GM12878 (cell line): ENCODE data around the gene FLACC1. TPM values are rescaled to one million over a fixed set of nuclear protein-coding genes. Genes with fewer than 3 reads are reported as not detected.

Experiments
- RELB ChIP-seq: fragments of 450-650 bp; IDR thresholded peaks from 2 replicates; pipeline ENCODE4 v1.6.1; 2017; ENCODE audit warnings: low read depth, mild to moderate bottlenecking, moderate library complexity
- SIN3A ChIP-seq: IDR thresholded peaks from 2 replicates; pipeline ENCODE4 v1.6.1; 2012; ENCODE audit warnings: low read depth, low read length, improper control_type of control experiment
- ZNF687 ChIP-seq: fragments of 450-650 bp; IDR thresholded peaks from 2 replicates; pipeline ENCODE4 v1.6.1; 2017; ENCODE audit warnings: mild to moderate bottlenecking, moderate library complexity
- polyA plus RNA-seq, 11 experiments: library from polyadenylated mRNA; depleted of rRNA in 4 of 11; unstranded in 6 of 11; stranded (reverse) in 5 of 11; fragments of >200 nt; fragmentation: Nextera tagmentation in 4 of 11; fragmentation: Illumina TruSeq in 1 of 11; extraction: Ambion mirVana in 4 of 11; extraction: Trizol in 1 of 11; gene quantifications; 1 replicate in 1 of 11; 2 replicates in 10 of 11; pipeline versions ENCODE4 v1.2.1 to v1.2.3, GENCODE V29; 2011 to 2016; ENCODE audit warnings: inconsistent platforms in 2 of 11, missing spikeins in 2 of 11, low read depth in 1 of 11
- total RNA-seq, 4 experiments: library from RNA; depleted of rRNA in 3 of 4; stranded (reverse); fragments of >200 nt in 3 of 4; fragmentation: Illumina TruSeq in 1 of 4; extraction: Trizol in 1 of 4; gene quantifications; 2 replicates each; pipeline versions ENCODE4 v1.2.1 to v1.2.3, GENCODE V29; 2013 to 2021
- TF ChIP-seq, protein P1 (sequence below): IDR thresholded peaks from 2 replicates; pipeline ENCODE4 v1.6.1; 2012; ENCODE audit warnings: low read depth, low read length, improper control_type of control experiment

Gene FLACC1
- total and polyA plus RNA-seq, 10 of the 15 experiments (the other 5 are each of a cell fraction or from before 2014, with no cell fraction given) = 0.08 to 0.54 (median 0.30) TPM; not detected in 2

- TF ChIP-seq, protein P1, sequence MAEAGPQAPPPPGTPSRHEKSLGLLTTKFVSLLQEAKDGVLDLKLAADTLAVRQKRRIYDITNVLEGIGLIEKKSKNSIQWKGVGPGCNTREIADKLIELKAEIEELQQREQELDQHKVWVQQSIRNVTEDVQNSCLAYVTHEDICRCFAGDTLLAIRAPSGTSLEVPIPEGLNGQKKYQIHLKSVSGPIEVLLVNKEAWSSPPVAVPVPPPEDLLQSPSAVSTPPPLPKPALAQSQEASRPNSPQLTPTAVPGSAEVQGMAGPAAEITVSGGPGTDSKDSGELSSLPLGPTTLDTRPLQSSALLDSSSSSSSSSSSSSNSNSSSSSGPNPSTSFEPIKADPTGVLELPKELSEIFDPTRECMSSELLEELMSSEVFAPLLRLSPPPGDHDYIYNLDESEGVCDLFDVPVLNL = no peak
- TF ChIP-seq ZNF687 (no peak), SIN3A (no peak), RELB (no peak)
These were observed 106.4 kb downstream of the FLACC1 start (continued) for GRCh38 chr2:201250741-201251140.
